Hepatocyte (in vitro differentiated cells): ENCODE results near the gene SLC8A2.

ENCODE experiments used
- CTCF ChIP-seq: fragments of 200-600 bp; sonication (generic); IDR thresholded peaks from 2 replicates; pipeline ENCODE4 v1.5.1; 2016; ENCODE audit warnings: antibody characterized with exemption, mild to moderate bottlenecking; ENCODE audit not compliant: poor library complexity
- EZH2 ChIP-seq: fragments of 200-600 bp; sonication (generic); IDR thresholded peaks from 2 replicates; pipeline ENCODE4 v1.6.1; 2016; ENCODE audit warnings: antibody characterized with exemption, mild to moderate bottlenecking, borderline replicate concordance

- no peak for TF ChIP-seq CTCF
- TF ChIP-seq EZH2: no peak
Observed at GRCh38 chr19:47389150-47389556, 82.5 kb downstream of the SLC8A2 start.
